ENCODE results near the gene UNC13A.

UNC13A gene

GRCh38 chr19:17629760-17630159 is 58.4 kb downstream of the UNC13A start:
- H3K27ac ChIP-seq = no peak overlapping the region
- no peaks in the 10 kb centered on the region for H3K9me3 ChIP-seq (ENCODE audit: severe bottlenecking)
- no peak for TF ChIP-seq CTCF (IDR thresholded peaks at IDR 0.05; ENCODE audit: low read depth, low read length)
- H3K36me3 ChIP-seq = peaks cover 60% of the 10 kb centered on the region
- no peaks in the 10 kb centered on the region for H3K27me3 ChIP-seq (ENCODE audit: insufficient read depth, low read depth, severe bottlenecking)
- H3K4me3 ChIP-seq (ENCODE audit: low read depth, low read length) = no peak overlapping the region
- DNase-seq = no peak

- Histone ChIP-seq H3K27me3 (ENCODE audit: insufficient read depth, low read depth, severe bottlenecking) (no peaks in the 10 kb centered on the region), H3K27ac (no peak overlapping the region), H3K36me3 (peaks cover 65% of the 10 kb centered on the region), H3K9me3 (ENCODE audit: severe bottlenecking) (no peaks in the 10 kb centered on the region), H3K4me3 (ENCODE audit: low read depth, low read length) (no peak overlapping the region)
- no peak for TF ChIP-seq CTCF (IDR thresholded peaks at IDR 0.05; ENCODE audit: low read depth, low read length)
- no peak for DNase-seq
These were observed 60.2 kb downstream of the UNC13A start for GRCh38 chr19:17627921-17628320.

- no peak for DNase-seq
- H3K9me3 ChIP-seq (ENCODE audit: severe bottlenecking) = no peaks in the 10 kb centered on the region
- no peak overlapping the region for H3K27ac ChIP-seq
- H3K27me3 ChIP-seq (ENCODE audit: insufficient read depth, low read depth, severe bottlenecking) = no peaks in the 10 kb centered on the region
- H3K4me3 ChIP-seq (ENCODE audit: low read depth, low read length) = no peak overlapping the region
- H3K36me3 ChIP-seq = peaks cover 65% of the 10 kb centered on the region
- TF ChIP-seq CTCF (IDR thresholded peaks at IDR 0.05; ENCODE audit: low read depth, low read length) = no peak
These were observed 61.0 kb downstream of the UNC13A start for GRCh38 chr19:17627161-17627560.

GRCh38 chr19:17626456-17627015 is 61.6 kb downstream of the UNC13A start:
- Histone ChIP-seq H3K4me3 (ENCODE audit: low read depth, low read length) (no peak overlapping the region), H3K9me3 (ENCODE audit: severe bottlenecking) (no peaks in the 10 kb centered on the region), H3K27ac (no peak overlapping the region), H3K36me3 (peaks cover 60% of the 10 kb centered on the region), H3K27me3 (ENCODE audit: insufficient read depth, low read depth, severe bottlenecking) (no peaks in the 10 kb centered on the region)
- DNase-seq = no peak
- no peak for TF ChIP-seq CTCF (IDR thresholded peaks at IDR 0.05; ENCODE audit: low read depth, low read length)

GRCh38 chr19:17625980-17626379 is 62.2 kb downstream of the UNC13A start:
- H3K9me3 ChIP-seq (ENCODE audit: severe bottlenecking) = no peaks in the 10 kb centered on the region
- no peak for DNase-seq
- H3K27me3 ChIP-seq (ENCODE audit: insufficient read depth, low read depth, severe bottlenecking) = no peaks in the 10 kb centered on the region
- no peak overlapping the region for H3K4me3 ChIP-seq (ENCODE audit: low read depth, low read length)
- TF ChIP-seq CTCF (IDR thresholded peaks at IDR 0.05; ENCODE audit: low read depth, low read length) = no peak
- H3K27ac ChIP-seq = no peak overlapping the region
- H3K36me3 ChIP-seq = peaks cover 56% of the 10 kb centered on the region

- Histone ChIP-seq H3K9me3 (ENCODE audit: severe bottlenecking) (no peaks in the 10 kb centered on the region), H3K4me3 (ENCODE audit: low read depth, low read length) (no peak overlapping the region), H3K27ac (no peak overlapping the region), H3K36me3 (peaks cover 49% of the 10 kb centered on the region), H3K27me3 (ENCODE audit: insufficient read depth, low read depth, severe bottlenecking) (no peaks in the 10 kb centered on the region)
- no peak for DNase-seq
- TF ChIP-seq CTCF (IDR thresholded peaks at IDR 0.05; ENCODE audit: low read depth, low read length) = no peak
These were observed 63.1 kb downstream of the UNC13A start for GRCh38 chr19:17625043-17625442.

All from WERI-Rb-1 (cell line).